Stimulated activated CD4-positive, alpha-beta T cell treated with anti-CD3 and anti-CD28 coated beads, Interleukin-15, amount 100 ng/mL, for 1 hour (primary cell): Measurements from ENCODE around the gene NUP43.
"Not testable (repeated sequence)": the region's sequence is repeated elsewhere in the genome, so short reads cannot be mapped to it uniquely, and the experiment has no call there.

Experiments used
- DNase-seq, 2 donors: peaks; one replicate each; pipeline ENCODE4 v3.0.0-alpha.2; 2020; ENCODE audit warnings: low read depth in 1 of 2, low spot score in 1 of 2

NUP43 gene

DNA sequence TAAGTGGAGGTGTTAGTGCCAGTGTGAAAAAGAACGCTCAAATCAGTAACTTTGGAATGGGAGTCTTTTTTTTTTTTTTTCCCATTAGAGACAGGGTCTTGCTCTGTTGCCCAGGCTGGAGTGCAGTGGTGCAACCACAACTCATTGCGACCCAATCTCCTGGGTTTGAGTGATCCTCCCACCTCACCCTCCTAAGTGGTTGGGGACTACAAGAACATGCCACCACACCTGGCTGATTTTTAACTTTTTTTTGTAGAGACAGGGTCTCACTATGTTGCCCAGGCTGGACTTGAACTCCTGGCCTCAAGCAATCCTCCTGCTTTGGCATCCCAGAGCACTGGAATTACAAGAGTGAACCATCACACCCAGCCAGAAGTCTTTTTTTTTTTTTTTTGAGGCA, 48.2 kb downstream of the NUP43 start:
- DNase-seq = no peak

GRCh38 chr6:149696901-149697300, 49.4 kb downstream of the NUP43 start:
- DNase-seq = no peak

DNA sequence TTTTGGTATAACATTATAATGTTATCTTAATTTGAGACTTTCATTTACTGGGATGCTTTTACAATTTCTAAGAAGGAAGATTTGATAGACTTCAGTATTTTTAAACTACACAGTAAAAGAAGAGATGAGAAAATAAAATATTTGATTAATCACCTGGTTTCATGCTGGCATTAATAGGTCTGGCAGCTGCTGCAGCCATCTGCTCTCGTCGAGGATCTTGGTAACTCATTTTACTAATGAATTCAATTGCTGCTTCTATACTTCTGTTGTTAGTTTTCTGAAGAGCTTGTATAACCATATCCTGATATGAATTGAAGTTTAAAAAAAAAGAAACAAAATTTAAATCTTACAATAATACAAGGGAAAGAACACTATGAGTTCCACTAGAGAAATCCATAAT, 51.4 kb downstream of the NUP43 start:
- no peak for DNase-seq

DNA sequence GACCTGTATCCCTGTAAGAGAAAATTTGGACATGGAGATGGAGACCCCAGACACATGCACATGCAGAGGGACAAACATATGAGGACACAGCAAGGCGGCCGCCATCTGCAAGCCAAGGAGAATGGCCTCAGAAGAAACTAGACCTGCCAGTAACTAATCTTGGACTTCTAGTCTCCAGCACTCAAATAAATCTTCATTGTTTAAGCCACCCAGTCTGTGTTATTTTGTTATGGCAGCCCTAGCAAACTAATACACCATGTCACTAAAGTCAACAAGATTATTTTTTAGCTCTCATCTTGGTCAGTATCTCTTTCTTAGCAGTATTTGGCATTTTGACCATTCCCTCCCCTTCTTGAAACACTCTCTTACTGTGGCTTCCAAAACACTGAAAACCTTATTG, 55.1 kb downstream of the NUP43 start:
- no peak for DNase-seq

DNA sequence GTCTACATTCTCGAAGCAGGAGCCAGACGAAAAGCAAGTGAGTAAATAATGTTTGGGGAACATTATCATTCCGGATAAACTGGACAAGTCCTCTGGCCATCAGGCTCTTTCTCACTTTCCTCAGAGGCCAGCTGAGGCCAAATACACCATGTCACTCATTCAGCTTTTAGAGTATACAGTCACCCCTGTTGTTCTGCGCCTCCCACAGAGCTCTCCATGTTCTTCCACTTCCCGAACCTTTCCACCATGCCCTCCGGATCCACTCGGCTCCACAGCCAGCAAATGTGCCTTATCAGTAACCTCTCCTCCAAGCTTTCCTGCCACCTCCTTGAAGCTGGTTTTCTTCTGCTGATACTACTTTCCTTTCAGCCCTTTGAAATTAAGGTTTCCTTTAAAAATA, 60.1 kb downstream of the NUP43 start:
- DNase-seq = no peak

- DNase-seq = no peak
Observed at GRCh38 chr6:149683256-149683859, 63.0 kb downstream of the NUP43 start.

DNA sequence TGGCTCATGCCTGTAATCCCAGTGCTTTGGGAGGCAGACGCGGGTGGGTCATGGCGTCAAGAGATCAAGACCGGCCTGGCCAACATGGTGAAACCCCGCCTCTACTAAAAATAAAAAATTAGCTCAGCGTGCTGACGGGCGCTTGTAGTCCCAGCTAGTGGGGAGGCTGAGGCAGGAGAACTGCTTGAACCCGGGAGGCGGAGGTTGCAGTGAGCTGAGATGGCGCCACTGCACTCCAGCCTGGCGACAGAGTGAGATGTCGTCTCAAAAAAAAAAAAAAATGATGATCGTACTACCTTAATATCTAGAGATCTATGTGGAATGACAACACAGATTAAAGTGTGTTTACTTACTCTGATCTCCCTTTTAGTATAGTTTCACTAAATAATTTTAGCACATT, 64.5 kb downstream of the NUP43 start:
- DNase-seq = not testable (repeated sequence)

DNA sequence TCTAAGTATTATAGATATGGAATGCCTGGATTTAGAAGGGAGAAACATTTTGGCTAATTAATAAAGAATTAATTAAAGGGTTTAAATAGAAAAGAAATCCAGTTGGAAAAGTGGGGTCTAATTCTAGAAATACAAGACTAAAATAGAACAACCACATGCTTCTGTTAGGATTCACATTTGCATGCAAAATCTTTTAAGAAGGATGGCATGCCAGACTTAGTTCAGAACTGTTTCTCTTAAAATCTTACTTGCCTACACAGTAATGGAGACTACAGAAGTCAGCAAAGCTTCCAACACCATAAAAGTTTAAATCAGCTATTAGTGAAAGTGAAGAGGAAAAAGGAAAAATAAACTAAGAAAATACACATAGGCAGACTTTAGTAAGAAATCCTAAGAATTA, 65.1 kb downstream of the NUP43 start:
- no peak for DNase-seq

DNA sequence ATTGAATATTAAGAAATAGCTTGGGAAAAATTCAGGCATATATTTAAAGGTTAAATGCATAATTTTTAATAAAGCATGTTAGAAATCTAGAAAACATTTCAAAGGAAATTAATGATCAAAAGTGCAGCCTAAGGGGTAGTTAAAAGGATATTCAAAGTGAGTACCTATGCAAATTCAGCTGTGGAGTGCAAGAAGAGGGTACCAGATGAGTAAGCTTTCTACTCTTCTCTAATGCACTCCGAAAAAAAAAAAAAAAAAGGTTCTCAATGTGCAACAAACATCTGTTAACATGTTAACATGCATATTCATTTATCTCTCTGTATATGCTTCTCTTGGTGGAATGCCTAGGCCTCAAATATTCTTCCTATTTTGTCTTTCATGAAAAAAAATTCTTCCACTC, 65.8 kb downstream of the NUP43 start:
- no peak for DNase-seq
